Measurements from ENCODE around the gene MARVELD3. TPM values are rescaled to one million over a fixed set of nuclear protein-coding genes. Genes with fewer than 3 reads are reported as not detected.

The MARVELD3 gene
- total and polyA plus RNA-seq, 2 of the 8 experiments (the other 6 are each of a cell fraction or from before 2014, with no cell fraction given) = 18.0 to 34.8 TPM

GRCh38 chr16:71647391-71647790 is 21.4 kb downstream of the MARVELD3 start:
- Histone ChIP-seq H3K56ac (replicated peaks; ENCODE audit: insufficient read length, low read depth, low read length) (no peak overlapping the region), H3K4me3 (ENCODE audit: extremely low read depth in 1 of 4, insufficient read depth in 2 of 4, low read depth in 3 of 4, low read length in 4 of 4) (no peak overlapping the region), H2BK5ac (ENCODE audit: low read depth, low read length) (no peak overlapping the region), H3K9me3 (ENCODE audit: insufficient read depth in 2 of 2, low read depth in 1 of 2, low read length in 1 of 2) (no peaks in the 10 kb centered on the region), H3K18ac (ENCODE audit: extremely low read depth, low read length) (no peak overlapping the region), H2BK12ac (ENCODE audit: low read depth, low read length) (no peak overlapping the region), H3K27ac (ENCODE audit: low read depth, low read length) (no peak overlapping the region), H3K27me3 (replicated peaks in 1 of 4; ENCODE audit: control insufficient read depth in 3 of 4, extremely low read depth in 1 of 4, insufficient read depth in 3 of 4, low read length in 3 of 4) (no peaks in the 10 kb centered on the region), H3K4ac (replicated peaks; ENCODE audit: insufficient read length, low read depth, low read length) (no peak overlapping the region), H2BK20ac (ENCODE audit: low read length) (no peak overlapping the region), H4K91ac (replicated peaks; ENCODE audit: insufficient read length, low read length) (no peak overlapping the region), H2AK5ac (ENCODE audit: low read depth, low read length) (no peak overlapping the region), H3K36me3 (ENCODE audit: control insufficient read depth in 2 of 4, insufficient read depth in 4 of 4, low read length in 3 of 4) (peaks cover under 1 to 21% (median 3%) of the 10 kb centered on the region in 4 experiments; a peak in 6 of 8 replicates), H3K79me1 (ENCODE audit: low read depth, low read length) (no peaks in the 10 kb centered on the region), H4K8ac (ENCODE audit: extremely low read depth, insufficient read depth, low read length) (no peak overlapping the region), H3K23ac (ENCODE audit: insufficient read length) (no peak overlapping the region), H2BK120ac (replicated peaks; ENCODE audit: low read depth, low read length) (no peak overlapping the region), H2BK15ac (ENCODE audit: low read length) (no peak overlapping the region), H4K20me1 (replicated peaks in 1 of 2; ENCODE audit: control insufficient read depth in 1 of 2, insufficient read depth in 2 of 2, low read length in 2 of 2) (peaks cover 2 to 11% of the 10 kb centered on the region in 2 experiments), H3K79me2 (ENCODE audit: control insufficient read depth in 1 of 2, insufficient read depth in 2 of 2, low read length in 2 of 2) (no peaks in the 10 kb centered on the region), H3K4me2 (ENCODE audit: insufficient read depth in 1 of 2, low read depth in 2 of 2, low read length in 2 of 2) (no peak overlapping the region), H3K4me1 (replicated peaks in 1 of 4; ENCODE audit: control insufficient read depth in 3 of 4, insufficient read depth in 4 of 4, low read length in 3 of 4) (no peaks in the 10 kb centered on the region), H3K23me2 (ENCODE audit: low read depth, low read length) (no peaks in the 10 kb centered on the region), H2AFZ (ENCODE audit: low read length) (no peak overlapping the region), H3K14ac (ENCODE audit: insufficient read length) (no peak overlapping the region), H4K5ac (ENCODE audit: insufficient read length, low read depth, low read length) (no peak overlapping the region), H3K9ac (replicated peaks in 1 of 4; ENCODE audit: extremely low read depth in 1 of 4, low read depth in 3 of 4, low read length in 3 of 4) (no peak overlapping the region)
- FAIRE-seq (no peak), DNase-seq (ENCODE audit: low read depth in 1 of 2, low spot score in 2 of 2) (no peak)
- ChIA-PET CTCF (ENCODE audit: partially characterized antibody) (interaction anchor here (1.0 to 2.1 kb wide), 5 partner anchors 8 to 235 kb away, joined by 3 to 6 read pairs (median 4); no protein-coding TSS in a partner anchor), POLR2A (ENCODE audit: partially characterized antibody) (interaction anchor here (1.6 kb wide), 1 partner anchor 13 kb away, joined by 4 read pairs; no protein-coding TSS in a partner anchor)
- no peak for TF ChIP-seq NRF1 (IDR thresholded peaks at IDR 0.05; ENCODE audit: low read depth, low read length)
- no peak for TF ChIP-seq SIN3A (conservative IDR thresholded peaks at IDR 0.05 in 1 of 2, IDR thresholded peaks at IDR 0.05 in 1 of 2; ENCODE audit: low read depth in 1 of 2, low read length in 2 of 2)
- no peak for TF ChIP-seq SIRT6 (IDR thresholded peaks at IDR 0.05; ENCODE audit: low read length)
- no peak for TF ChIP-seq EP300 (IDR thresholded peaks at IDR 0.05; ENCODE audit: borderline replicate concordance in 1 of 2, low read depth in 2 of 2, low read length in 2 of 2)
- no peak for TF ChIP-seq TCF12 (IDR thresholded peaks at IDR 0.05; ENCODE audit: low read depth, low read length)
- no peak for TF ChIP-seq CHD2 (IDR thresholded peaks at IDR 0.05; ENCODE audit: low read length)
- TF ChIP-seq POU5F1 (IDR thresholded peaks at IDR 0.05; ENCODE audit: low read depth, low read length) = no peak
- no peak for TF ChIP-seq CTBP2 (IDR thresholded peaks at IDR 0.05; ENCODE audit: borderline replicate concordance, insufficient read depth, insufficient read length, low read length)
- TF ChIP-seq SP4 (IDR thresholded peaks at IDR 0.05; ENCODE audit: low read length) = no peak
- no peak for TF ChIP-seq MAFK (IDR thresholded peaks at IDR 0.05; ENCODE audit: low read depth, low read length)
- 79% methylated on average over 7 of the region's 7 CpGs; no CpG with 5 or more reads in 1 of the 2 experiments for WGBS, 2 experiments (ENCODE audit: extremely low coverage in 1 of 2, insufficient coverage in 1 of 2, insufficient read length in 1 of 2, insufficient replicate concordance in 2 of 2, low coverage in 1 of 2, low lambda C conversion rate in 2 of 2, missing lambda C conversion rate in 1 of 2)

All from H1 (cell line).